Endothelial cell (in vitro differentiated cells): Measurements from ENCODE around the gene TAAR1. TPM values are rescaled to one million over a fixed set of nuclear protein-coding genes. Genes with fewer than 3 reads are reported as not detected.
A peak's percentile ranks its signal among the peaks of the same experiment; 100 is the strongest.
"Not testable (repeated sequence)": the region's sequence is repeated elsewhere in the genome, so short reads cannot be mapped to it uniquely, and the experiment has no call there.

Source experiments
- DNase-seq: peaks from one replicate; pipeline ENCODE4 v3.0.0; 2021; ENCODE audit warnings: low spot score
- H3K27ac Mint-ChIP-seq: one replicate; pipeline ENCODE4 v1.8.0; 2021; ENCODE audit warnings: mixed read lengths, inconsistent platforms; ENCODE audit not compliant: unreplicated experiment
- H3K27me3 Mint-ChIP-seq: one replicate; pipeline ENCODE4 v1.8.0; 2021; ENCODE audit warnings: mild to moderate bottlenecking, moderate library complexity, mixed read lengths, inconsistent platforms; ENCODE audit not compliant: unreplicated experiment
- H3K36me3 Mint-ChIP-seq: one replicate; pipeline ENCODE4 v1.8.0; 2021; ENCODE audit warnings: mild to moderate bottlenecking, low read depth, mixed read lengths, inconsistent platforms; ENCODE audit not compliant: unreplicated experiment
- H3K4me1 Mint-ChIP-seq: one replicate; pipeline ENCODE4 v1.8.0; 2021; ENCODE audit warnings: mild to moderate bottlenecking, mixed read lengths, inconsistent platforms; ENCODE audit not compliant: unreplicated experiment
- H3K4me3 Mint-ChIP-seq: one replicate; pipeline ENCODE4 v1.8.0; 2021; ENCODE audit warnings: mild to moderate bottlenecking, mixed read lengths, inconsistent platforms; ENCODE audit not compliant: unreplicated experiment
- H3K9me3 Mint-ChIP-seq: one replicate; pipeline ENCODE4 v1.8.0; 2021; ENCODE audit warnings: mixed read lengths, inconsistent platforms; ENCODE audit not compliant: unreplicated experiment
- CTCF ChIP-seq: fragments of 200-600 bp; sonication (generic); IDR thresholded peaks from one replicate; pipeline ENCODE4 v1.5.0; 2021; ENCODE audit warnings: antibody characterized with exemption; ENCODE audit not compliant: unreplicated experiment
- total RNA-seq: library from RNA; stranded (reverse); fragmentation: NEBNext Ultra II Directional; extraction: Animal tissue kit (Norgen Biotek cat#: 25700); gene quantifications from one replicate; pipeline ENCODE4 v1.2.1, GENCODE V29; 2021; ENCODE audit not compliant: unreplicated experiment

TAAR1 gene
- total RNA-seq, 1 donor from 2014 or later: not detected

- Mint-ChIP-seq H3K4me1 (peaks cover 29% of the 10 kb centered on the region), H3K27me3 (peaks cover 2% of the 10 kb centered on the region), H3K9me3 (no peaks in the 10 kb centered on the region), H3K36me3 (no peaks in the 10 kb centered on the region), H3K27ac (peak overlapping the region; percentile 91), H3K4me3 (no peak overlapping the region)
- TF ChIP-seq CTCF: no peak
- DNase-seq: no peak
These were observed 27.5 kb upstream of the TAAR1 start for GRCh38 chr6:132686531-132686930.

- Mint-ChIP-seq H3K4me3 (no peak overlapping the region), H3K9me3 (no peaks in the 10 kb centered on the region), H3K36me3 (no peaks in the 10 kb centered on the region), H3K27ac (no peak overlapping the region), H3K4me1 (peaks cover 26% of the 10 kb centered on the region), H3K27me3 (peaks cover 2% of the 10 kb centered on the region)
- no peak for TF ChIP-seq CTCF
- DNase-seq: no peak
These were observed 26.0 kb upstream of the TAAR1 start for GRCh38 chr6:132685009-132685408.

DNA sequence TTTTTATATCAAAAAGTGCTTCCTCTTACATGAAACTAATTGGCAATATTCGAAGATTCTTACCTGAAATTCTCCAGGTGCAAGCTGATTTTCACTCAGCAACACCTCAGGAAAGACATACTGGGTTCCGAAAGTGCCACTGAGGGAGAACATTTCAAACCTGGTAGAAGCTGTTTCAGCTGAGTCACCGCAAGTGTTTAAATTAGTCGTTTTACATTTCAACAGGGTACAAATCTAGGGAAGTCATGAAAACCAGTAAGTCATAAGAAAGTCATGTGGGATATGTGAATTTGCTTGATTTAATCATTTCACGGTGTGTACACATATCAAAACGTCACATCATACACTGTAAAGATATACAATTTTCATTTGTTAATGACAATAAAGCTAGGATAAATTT is 25.3 kb upstream of the TAAR1 start:
- Mint-ChIP-seq H3K4me3 (no peak overlapping the region), H3K27ac (no peak overlapping the region), H3K27me3 (peaks cover 2% of the 10 kb centered on the region), H3K36me3 (no peaks in the 10 kb centered on the region), H3K4me1 (peaks cover 23% of the 10 kb centered on the region), H3K9me3 (no peaks in the 10 kb centered on the region)
- no peak for TF ChIP-seq CTCF
- DNase-seq: no peak

GRCh38 chr6:132683543-132683942 is 24.6 kb upstream of the TAAR1 start:
- no peaks in the 10 kb centered on the region for H3K9me3 Mint-ChIP-seq
- H3K36me3 Mint-ChIP-seq: no peaks in the 10 kb centered on the region
- peaks cover 2% of the 10 kb centered on the region for H3K27me3 Mint-ChIP-seq
- no peak overlapping the region for H3K4me3 Mint-ChIP-seq
- TF ChIP-seq CTCF: no peak
- DNase-seq: no peak
- H3K4me1 Mint-ChIP-seq: peaks cover 20% of the 10 kb centered on the region
- no peak overlapping the region for H3K27ac Mint-ChIP-seq

GRCh38 chr6:132679094-132679493 is 20.1 kb upstream of the TAAR1 start:
- not testable (repeated sequence) for H3K27ac Mint-ChIP-seq, H3K4me3 Mint-ChIP-seq, H3K4me1 Mint-ChIP-seq, DNase-seq, H3K27me3 Mint-ChIP-seq, H3K36me3 Mint-ChIP-seq, H3K9me3 Mint-ChIP-seq

DNA sequence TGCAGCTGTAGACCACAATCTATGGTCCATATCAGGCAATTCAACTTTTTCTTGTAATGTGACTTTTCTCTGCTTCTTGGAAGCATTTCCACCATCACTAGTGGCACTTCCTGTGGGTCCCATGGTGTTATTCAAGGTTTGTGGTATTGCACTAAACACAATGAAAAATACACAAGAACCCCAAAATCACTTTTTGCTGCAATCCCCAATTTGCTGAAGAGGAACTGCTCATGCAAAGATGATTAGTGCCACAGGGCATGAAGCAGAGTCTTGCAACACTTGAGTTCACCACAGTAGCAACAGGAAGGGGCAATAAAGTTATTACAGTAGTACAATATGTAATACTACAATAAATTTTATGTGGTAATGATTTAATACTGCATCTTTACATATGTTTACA is 16.8 kb upstream of the TAAR1 start:
- Mint-ChIP-seq H3K4me1 (no peaks in the 10 kb centered on the region), H3K4me3 (no peak overlapping the region), H3K27me3 (peaks cover 1% of the 10 kb centered on the region), H3K9me3 (no peaks in the 10 kb centered on the region), H3K27ac (no peak overlapping the region), H3K36me3 (no peaks in the 10 kb centered on the region)
- TF ChIP-seq CTCF: no peak
- DNase-seq: no peak
